GM23338 (cell line): ENCODE measurements around the gene AHR. TPM values are rescaled to one million over a fixed set of nuclear protein-coding genes. Genes with fewer than 3 reads are reported as not detected.

Source experiments
- ATAC-seq: fragments of 200-7000 bp; cut with Tn5 transposase; 3 replicates; pipeline ENCODE4 v1.9.1; 2020
- DNase-seq: peaks from one replicate; pipeline ENCODE4 v3.0.0-alpha.2; 2015; ENCODE audit warnings: low spot score
- H2AFZ ChIP-seq: fragments of 200-600 bp; sonication (generic); 2 replicates; pipeline ENCODE4 v1.8.0; 2016; ENCODE audit warnings: antibody characterized with exemption, mild to moderate bottlenecking, moderate library complexity
- H3F3A ChIP-seq: fragments of 200-600 bp; sonication (generic); replicated peaks from 2 replicates; pipeline ENCODE4 v1.8.0; 2017; ENCODE audit warnings: antibody characterized with exemption, mixed run types, low read depth
- H3K27ac ChIP-seq: fragments of 200-600 bp; sonication (generic); 2 replicates; pipeline ENCODE4 v1.6.1; 2016; ENCODE audit warnings: low read depth
- H3K27me3 ChIP-seq: fragments of 200-600 bp; sonication (generic); 2 replicates; pipeline ENCODE4 v1.8.0; 2016; ENCODE audit warnings: mild to moderate bottlenecking, mixed run types, moderate library complexity; ENCODE audit not compliant: insufficient read depth
- H3K36me3 ChIP-seq: fragments of 200-600 bp; sonication (generic); 2 replicates; pipeline ENCODE4 v1.8.0; 2016; ENCODE audit warnings: mild to moderate bottlenecking; ENCODE audit not compliant: insufficient read depth
- H3K4me1 ChIP-seq: fragments of 200-600 bp; sonication (generic); 2 replicates; pipeline ENCODE4 v1.8.0; 2016; ENCODE audit warnings: mild to moderate bottlenecking, moderate library complexity; ENCODE audit not compliant: insufficient read depth
- H3K4me2 ChIP-seq: fragments of 200-600 bp; sonication (generic); 2 replicates; pipeline ENCODE4 v1.7.1; 2017; ENCODE audit warnings: mixed run types
- H3K4me3 ChIP-seq: fragments of 200-600 bp; sonication (generic); 2 replicates; pipeline ENCODE4 v1.6.1; 2016; ENCODE audit warnings: mixed run types
- H3K79me2 ChIP-seq: fragments of 200-600 bp; sonication (generic); replicated peaks from 2 replicates; pipeline ENCODE4 v1.8.0; 2017; ENCODE audit warnings: mild to moderate bottlenecking; ENCODE audit not compliant: insufficient read depth
- H3K9me2 ChIP-seq: fragments of 200-600 bp; sonication (generic); 2 replicates; pipeline ENCODE4 v1.8.0; 2017; ENCODE audit not compliant: insufficient read depth
- H4K20me1 ChIP-seq: fragments of 200-600 bp; sonication (generic); replicated peaks from 2 replicates; pipeline ENCODE4 v1.8.0; 2017; ENCODE audit warnings: mild to moderate bottlenecking; ENCODE audit not compliant: insufficient read depth
- H3K27ac Mint-ChIP-seq: 2 replicates; pipeline ENCODE4 v1.8.0; 2020; ENCODE audit warnings: inconsistent platforms, mild to moderate bottlenecking, moderate library complexity, mixed read lengths
- H3K27me3 Mint-ChIP-seq: 3 replicates; pipeline ENCODE4 v1.8.0; 2022; ENCODE audit warnings: low read depth, mild to moderate bottlenecking, moderate library complexity, mixed read lengths, inconsistent platforms; ENCODE audit not compliant: insufficient read depth, poor library complexity
- H3K36me3 Mint-ChIP-seq: 3 replicates; pipeline ENCODE4 v1.8.0; 2021; ENCODE audit warnings: low read depth, mild to moderate bottlenecking, inconsistent platforms, moderate library complexity, mixed read lengths
- H3K4me1 Mint-ChIP-seq: 3 replicates; pipeline ENCODE4 v1.8.0; 2020; ENCODE audit warnings: mild to moderate bottlenecking, inconsistent platforms, mixed read lengths
- H3K4me3 Mint-ChIP-seq: 3 replicates; pipeline ENCODE4 v1.8.0; 2021; ENCODE audit warnings: moderate library complexity, mild to moderate bottlenecking, inconsistent platforms, mixed read lengths
- H3K9me3 Mint-ChIP-seq: 3 replicates; pipeline ENCODE4 v1.8.0; 2020; ENCODE audit warnings: moderate library complexity, mild to moderate bottlenecking, inconsistent platforms, mixed read lengths
- CREB1 ChIP-seq: fragments of 250-450 bp; sonication (Bioruptor Pico); IDR thresholded peaks from 2 replicates; pipeline ENCODE4 v1.5.0; 2020; ENCODE audit warnings: low read depth, mild to moderate bottlenecking, moderate library complexity
- EZH2 ChIP-seq: fragments of 200-600 bp; sonication (generic); IDR thresholded peaks from one replicate; pipeline ENCODE4 v1.8.0; 2017; ENCODE audit warnings: antibody characterized with exemption, mild to moderate bottlenecking, low read depth; ENCODE audit not compliant: unreplicated experiment
- EZH2phosphoT487 ChIP-seq: fragments of 200-600 bp; sonication (generic); IDR thresholded peaks from one replicate; pipeline ENCODE4 v1.8.1; 2018; ENCODE audit warnings: antibody characterized with exemption; ENCODE audit not compliant: unreplicated experiment
- JUNB ChIP-seq: IDR thresholded peaks from one replicate; pipeline ENCODE4 v1.6.1; 2016; ENCODE audit warnings: antibody characterized with exemption; ENCODE audit not compliant: unreplicated experiment
- NANOG ChIP-seq: IDR thresholded peaks from 2 replicates; pipeline ENCODE4 v1.6.1; 2016; ENCODE audit warnings: antibody characterized with exemption, borderline replicate concordance
- POLR2AphosphoS5 ChIP-seq: IDR thresholded peaks from 2 replicates; pipeline ENCODE4 v1.6.1; 2016; ENCODE audit warnings: antibody characterized with exemption, low read depth
- REST ChIP-seq: IDR thresholded peaks from one replicate; pipeline ENCODE4 v1.6.1; 2018; ENCODE audit warnings: antibody characterized with exemption; ENCODE audit not compliant: unreplicated experiment
- ZNF331 ChIP-seq: fragments of 250-450 bp; sonication (Bioruptor Pico); IDR thresholded peaks from 2 replicates; pipeline ENCODE4 v1.5.0; 2020; ENCODE audit warnings: low read depth, mild to moderate bottlenecking, moderate library complexity
- polyA plus RNA-seq: library from polyadenylated mRNA; unstranded; fragments of >200 nt; fragmentation: Nextera tagmentation; extraction: Ambion mirVana; gene quantifications from 2 replicates; pipeline ENCODE4 v1.2.1, GENCODE V29; 2016
- total RNA-seq: library from RNA; depleted of rRNA; stranded (reverse); fragments of >200 nt; shearing (Covaris generic); gene quantifications from 2 replicates; pipeline ENCODE4 v1.2.3, GENCODE V29; 2014
- TF ChIP-seq, protein P1 (sequence below): IDR thresholded peaks from 2 replicates; pipeline ENCODE4 v1.6.1; 2016; ENCODE audit warnings: antibody characterized with exemption
- TF ChIP-seq, protein P2 (sequence below): fragments of 250-450 bp; sonication (Bioruptor Pico); IDR thresholded peaks from 2 replicates; pipeline ENCODE4 v1.5.0; 2020; ENCODE audit warnings: mild to moderate bottlenecking, moderate library complexity

AHR gene
- total and polyA plus RNA-seq, 2 experiments from 2014 or later = 3.4 to 14.9 TPM

GRCh38 chr7:17312641-17313040, 14.2 kb downstream of the AHR start:
- ATAC-seq = peak; percentile 75
- Histone ChIP-seq H3K4me3 (peak overlapping the region; percentile 44), H3K4me1 (peaks cover 54% of the 10 kb centered on the region), H3K79me2 (peaks cover 40% of the 10 kb centered on the region), H2AFZ (no peak overlapping the region), H3K9me2 (no peaks in the 10 kb centered on the region), H3K27me3 (no peaks in the 10 kb centered on the region), H3F3A (no peaks in the 10 kb centered on the region), H3K27ac (peak overlapping the region; percentile 78), H4K20me1 (no peaks in the 10 kb centered on the region), H3K36me3 (no peaks in the 10 kb centered on the region), H3K4me2 (peak overlapping the region; percentile 74)
- Mint-ChIP-seq H3K4me3 (peak overlapping the region; percentile 54), H3K9me3 (no peaks in the 10 kb centered on the region), H3K36me3 (no peaks in the 10 kb centered on the region), H3K27me3 (peaks cover 4% of the 10 kb centered on the region), H3K27ac (peak overlapping the region; percentile 66; the same call in 1 of the 2 replicates), H3K4me1 (peaks cover 56% of the 10 kb centered on the region)
- TF ChIP-seq, protein P1, sequence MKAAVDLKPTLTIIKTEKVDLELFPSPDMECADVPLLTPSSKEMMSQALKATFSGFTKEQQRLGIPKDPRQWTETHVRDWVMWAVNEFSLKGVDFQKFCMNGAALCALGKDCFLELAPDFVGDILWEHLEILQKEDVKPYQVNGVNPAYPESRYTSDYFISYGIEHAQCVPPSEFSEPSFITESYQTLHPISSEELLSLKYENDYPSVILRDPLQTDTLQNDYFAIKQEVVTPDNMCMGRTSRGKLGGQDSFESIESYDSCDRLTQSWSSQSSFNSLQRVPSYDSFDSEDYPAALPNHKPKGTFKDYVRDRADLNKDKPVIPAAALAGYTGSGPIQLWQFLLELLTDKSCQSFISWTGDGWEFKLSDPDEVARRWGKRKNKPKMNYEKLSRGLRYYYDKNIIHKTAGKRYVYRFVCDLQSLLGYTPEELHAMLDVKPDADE = no peak
- TF ChIP-seq EZH2 = no peak
- TF ChIP-seq NANOG = peak; percentile 53; the same call in 1 of the 2 replicates
- TF ChIP-seq EZH2phosphoT487 = no peak
- no peak for TF ChIP-seq CREB1
- peak; percentile 55 for DNase-seq

DNA sequence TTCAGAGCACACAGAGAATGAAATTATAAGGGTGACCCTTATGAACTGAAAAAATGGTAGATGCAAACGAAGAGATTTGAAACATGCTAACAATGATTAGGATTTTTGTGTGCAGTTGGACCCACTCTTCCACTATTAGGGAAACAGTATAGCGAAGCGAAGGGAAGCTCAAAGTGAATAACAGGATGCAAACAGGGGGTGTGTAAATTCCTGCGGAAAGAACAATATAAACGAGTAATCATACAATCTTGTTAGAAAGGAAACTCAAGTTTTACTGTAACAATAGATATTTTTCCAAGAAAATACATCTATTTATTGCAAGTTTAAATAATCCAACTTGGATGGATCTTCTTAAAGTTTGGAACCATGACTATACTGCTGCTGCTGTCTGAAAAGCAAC, 14.7 kb downstream of the AHR start:
- Histone ChIP-seq H3K36me3 (no peaks in the 10 kb centered on the region), H3K4me2 (peak overlapping the region; percentile 74), H3K4me1 (peaks cover 48% of the 10 kb centered on the region), H3K27ac (peak overlapping the region; percentile 78), H3K79me2 (peaks cover 40% of the 10 kb centered on the region), H3K27me3 (no peaks in the 10 kb centered on the region), H3K9me2 (no peaks in the 10 kb centered on the region), H3F3A (no peaks in the 10 kb centered on the region), H4K20me1 (no peaks in the 10 kb centered on the region), H3K4me3 (peak overlapping the region; percentile 44), H2AFZ (no peak overlapping the region)
- H3K9me3 Mint-ChIP-seq = no peaks in the 10 kb centered on the region
- peak overlapping the region; percentile 66 for H3K27ac Mint-ChIP-seq
- H3K4me1 Mint-ChIP-seq = peaks cover 58% of the 10 kb centered on the region
- H3K36me3 Mint-ChIP-seq = no peaks in the 10 kb centered on the region
- peaks cover 4% of the 10 kb centered on the region for H3K27me3 Mint-ChIP-seq
- H3K4me3 Mint-ChIP-seq = peak overlapping the region; percentile 54
- no peak for DNase-seq
- ATAC-seq = no peak
- TF ChIP-seq ZNF331 (CRISPR knock-in tag) (no peak), JUNB (no peak), POLR2AphosphoS5 (no peak), REST (no peak), EZH2 (no peak), NANOG (no peak), CREB1 (no peak)
- TF ChIP-seq, protein P2, sequence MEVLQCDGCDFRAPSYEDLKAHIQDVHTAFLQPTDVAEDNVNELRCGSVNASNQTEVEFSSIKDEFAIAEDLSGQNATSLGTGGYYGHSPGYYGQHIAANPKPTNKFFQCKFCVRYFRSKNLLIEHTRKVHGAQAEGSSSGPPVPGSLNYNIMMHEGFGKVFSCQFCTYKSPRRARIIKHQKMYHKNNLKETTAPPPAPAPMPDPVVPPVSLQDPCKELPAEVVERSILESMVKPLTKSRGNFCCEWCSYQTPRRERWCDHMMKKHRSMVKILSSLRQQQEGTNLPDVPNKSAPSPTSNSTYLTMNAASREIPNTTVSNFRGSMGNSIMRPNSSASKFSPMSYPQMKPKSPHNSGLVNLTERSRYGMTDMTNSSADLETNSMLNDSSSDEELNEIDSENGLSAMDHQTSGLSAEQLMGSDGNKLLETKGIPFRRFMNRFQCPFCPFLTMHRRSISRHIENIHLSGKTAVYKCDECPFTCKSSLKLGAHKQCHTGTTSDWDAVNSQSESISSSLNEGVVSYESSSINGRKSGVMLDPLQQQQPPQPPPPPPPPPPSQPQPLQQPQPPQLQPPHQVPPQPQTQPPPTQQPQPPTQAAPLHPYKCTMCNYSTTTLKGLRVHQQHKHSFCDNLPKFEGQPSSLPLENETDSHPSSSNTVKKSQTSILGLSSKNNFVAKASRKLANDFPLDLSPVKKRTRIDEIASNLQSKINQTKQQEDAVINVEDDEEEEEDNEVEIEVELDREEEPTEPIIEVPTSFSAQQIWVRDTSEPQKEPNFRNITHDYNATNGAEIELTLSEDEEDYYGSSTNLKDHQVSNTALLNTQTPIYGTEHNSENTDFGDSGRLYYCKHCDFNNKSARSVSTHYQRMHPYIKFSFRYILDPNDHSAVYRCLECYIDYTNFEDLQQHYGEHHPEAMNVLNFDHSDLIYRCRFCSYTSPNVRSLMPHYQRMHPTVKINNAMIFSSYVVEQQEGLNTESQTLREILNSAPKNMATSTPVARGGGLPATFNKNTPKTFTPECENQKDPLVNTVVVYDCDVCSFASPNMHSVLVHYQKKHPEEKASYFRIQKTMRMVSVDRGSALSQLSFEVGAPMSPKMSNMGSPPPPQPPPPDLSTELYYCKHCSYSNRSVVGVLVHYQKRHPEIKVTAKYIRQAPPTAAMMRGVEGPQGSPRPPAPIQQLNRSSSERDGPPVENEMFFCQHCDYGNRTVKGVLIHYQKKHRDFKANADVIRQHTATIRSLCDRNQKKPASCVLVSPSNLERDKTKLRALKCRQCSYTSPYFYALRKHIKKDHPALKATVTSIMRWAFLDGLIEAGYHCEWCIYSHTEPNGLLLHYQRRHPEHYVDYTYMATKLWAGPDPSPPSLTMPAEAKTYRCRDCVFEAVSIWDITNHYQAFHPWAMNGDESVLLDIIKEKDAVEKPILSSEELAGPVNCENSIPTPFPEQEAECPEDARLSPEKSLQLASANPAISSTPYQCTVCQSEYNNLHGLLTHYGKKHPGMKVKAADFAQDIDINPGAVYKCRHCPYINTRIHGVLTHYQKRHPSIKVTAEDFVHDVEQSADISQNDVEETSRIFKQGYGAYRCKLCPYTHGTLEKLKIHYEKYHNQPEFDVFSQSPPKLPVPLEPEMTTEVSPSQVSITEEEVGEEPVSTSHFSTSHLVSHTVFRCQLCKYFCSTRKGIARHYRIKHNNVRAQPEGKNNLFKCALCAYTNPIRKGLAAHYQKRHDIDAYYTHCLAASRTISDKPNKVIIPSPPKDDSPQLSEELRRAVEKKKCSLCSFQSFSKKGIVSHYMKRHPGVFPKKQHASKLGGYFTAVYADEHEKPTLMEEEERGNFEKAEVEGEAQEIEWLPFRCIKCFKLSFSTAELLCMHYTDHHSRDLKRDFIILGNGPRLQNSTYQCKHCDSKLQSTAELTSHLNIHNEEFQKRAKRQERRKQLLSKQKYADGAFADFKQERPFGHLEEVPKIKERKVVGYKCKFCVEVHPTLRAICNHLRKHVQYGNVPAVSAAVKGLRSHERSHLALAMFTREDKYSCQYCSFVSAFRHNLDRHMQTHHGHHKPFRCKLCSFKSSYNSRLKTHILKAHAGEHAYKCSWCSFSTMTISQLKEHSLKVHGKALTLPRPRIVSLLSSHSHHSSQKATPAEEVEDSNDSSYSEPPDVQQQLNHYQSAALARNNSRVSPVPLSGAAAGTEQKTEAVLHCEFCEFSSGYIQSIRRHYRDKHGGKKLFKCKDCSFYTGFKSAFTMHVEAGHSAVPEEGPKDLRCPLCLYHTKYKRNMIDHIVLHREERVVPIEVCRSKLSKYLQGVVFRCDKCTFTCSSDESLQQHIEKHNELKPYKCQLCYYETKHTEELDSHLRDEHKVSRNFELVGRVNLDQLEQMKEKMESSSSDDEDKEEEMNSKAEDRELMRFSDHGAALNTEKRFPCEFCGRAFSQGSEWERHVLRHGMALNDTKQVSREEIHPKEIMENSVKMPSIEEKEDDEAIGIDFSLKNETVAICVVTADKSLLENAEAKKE (CRISPR knock-in tag) = no peak
- TF ChIP-seq, protein P1 = no peak
